ENCODE results near the gene CAMKV. TPM values are rescaled to one million over a fixed set of nuclear protein-coding genes. Genes with fewer than 3 reads are reported as not detected.

CAMKV gene
- total and polyA plus RNA-seq, 2 donors from 2014 or later: 0.16 TPM; not detected in 1

GRCh38 chr3:49867871-49868321, 1.8 kb downstream of the CAMKV start:
- FAIRE-seq: no peak
- intact Hi-C loops (cut with DNase I): no loop called here
- Histone ChIP-seq H3K27ac (ENCODE audit: low read depth in 2 of 2, low read length in 2 of 2) (no peak overlapping the region), H3K36me3 (ENCODE audit: control insufficient read depth in 2 of 3, insufficient read depth in 3 of 3, low read length in 3 of 3) (no peaks in the 10 kb centered on the region), H3K4me3 (ENCODE audit: low read length in 3 of 3) (no peak overlapping the region), H3K4me1 (ENCODE audit: control insufficient read depth in 2 of 3, insufficient read depth in 2 of 3, low read depth in 1 of 3, low read length in 3 of 3) (no peaks in the 10 kb centered on the region), H3K9me3 (ENCODE audit: control insufficient read depth in 2 of 3, insufficient read depth in 1 of 3, low read length in 3 of 3) (no peaks in the 10 kb centered on the region), H3K27me3 (ENCODE audit: control insufficient read depth, insufficient read depth, low read length) (peaks cover 7% of the 10 kb centered on the region), H3K9ac (ENCODE audit: low read length in 3 of 3) (no peak overlapping the region)
- TF ChIP-seq, protein P1, sequence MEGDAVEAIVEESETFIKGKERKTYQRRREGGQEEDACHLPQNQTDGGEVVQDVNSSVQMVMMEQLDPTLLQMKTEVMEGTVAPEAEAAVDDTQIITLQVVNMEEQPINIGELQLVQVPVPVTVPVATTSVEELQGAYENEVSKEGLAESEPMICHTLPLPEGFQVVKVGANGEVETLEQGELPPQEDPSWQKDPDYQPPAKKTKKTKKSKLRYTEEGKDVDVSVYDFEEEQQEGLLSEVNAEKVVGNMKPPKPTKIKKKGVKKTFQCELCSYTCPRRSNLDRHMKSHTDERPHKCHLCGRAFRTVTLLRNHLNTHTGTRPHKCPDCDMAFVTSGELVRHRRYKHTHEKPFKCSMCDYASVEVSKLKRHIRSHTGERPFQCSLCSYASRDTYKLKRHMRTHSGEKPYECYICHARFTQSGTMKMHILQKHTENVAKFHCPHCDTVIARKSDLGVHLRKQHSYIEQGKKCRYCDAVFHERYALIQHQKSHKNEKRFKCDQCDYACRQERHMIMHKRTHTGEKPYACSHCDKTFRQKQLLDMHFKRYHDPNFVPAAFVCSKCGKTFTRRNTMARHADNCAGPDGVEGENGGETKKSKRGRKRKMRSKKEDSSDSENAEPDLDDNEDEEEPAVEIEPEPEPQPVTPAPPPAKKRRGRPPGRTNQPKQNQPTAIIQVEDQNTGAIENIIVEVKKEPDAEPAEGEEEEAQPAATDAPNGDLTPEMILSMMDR (IDR thresholded peaks at IDR 0.05; ENCODE audit: borderline replicate concordance, extremely low read depth, insufficient read depth): no peak
- peak in 4 of 5 donors; percentile 28 to 82 (median 68) for DNase-seq

DNA sequence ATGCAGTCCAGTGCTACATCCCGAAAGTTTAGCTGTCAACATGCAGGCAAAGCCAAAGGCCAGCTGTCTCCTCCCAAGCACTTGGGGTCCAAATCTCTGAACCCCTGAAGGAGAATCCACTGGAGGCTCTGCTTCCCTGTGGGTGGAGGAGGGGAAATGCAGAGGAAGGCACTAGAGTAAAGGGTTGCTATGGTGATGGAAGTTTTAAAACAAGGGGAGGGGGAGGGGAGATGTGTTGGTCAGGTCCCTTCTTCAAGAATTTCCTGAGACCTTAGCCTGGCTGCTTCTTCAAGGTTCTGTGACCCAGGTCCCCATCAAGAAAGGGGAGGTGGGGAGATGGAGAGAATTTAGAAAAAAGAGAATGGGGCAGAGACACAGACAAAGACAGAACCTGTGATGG, 2.3 kb downstream of the CAMKV start:
- FAIRE-seq (no peak), DNase-seq (no peak)
- Histone ChIP-seq H3K4me3 (ENCODE audit: low read length in 3 of 3) (no peak overlapping the region), H3K27me3 (ENCODE audit: control insufficient read depth, insufficient read depth, low read length) (peaks cover 7% of the 10 kb centered on the region), H3K27ac (ENCODE audit: low read depth in 2 of 2, low read length in 2 of 2) (no peak overlapping the region), H3K9ac (ENCODE audit: low read length in 3 of 3) (no peak overlapping the region), H3K9me3 (ENCODE audit: control insufficient read depth in 2 of 3, insufficient read depth in 1 of 3, low read length in 3 of 3) (no peaks in the 10 kb centered on the region), H3K4me1 (ENCODE audit: control insufficient read depth in 2 of 3, insufficient read depth in 2 of 3, low read depth in 1 of 3, low read length in 3 of 3) (no peaks in the 10 kb centered on the region), H3K36me3 (ENCODE audit: control insufficient read depth in 2 of 3, insufficient read depth in 3 of 3, low read length in 3 of 3) (no peaks in the 10 kb centered on the region)
- intact Hi-C loops (cut with DNase I): no loop called here
- TF ChIP-seq, protein P1 (IDR thresholded peaks at IDR 0.05; ENCODE audit: borderline replicate concordance, extremely low read depth, insufficient read depth): no peak

- Histone ChIP-seq H3K36me3 (ENCODE audit: control insufficient read depth in 2 of 3, insufficient read depth in 3 of 3, low read length in 3 of 3) (no peaks in the 10 kb centered on the region), H3K27me3 (ENCODE audit: control insufficient read depth, insufficient read depth, low read length) (peaks cover 6% of the 10 kb centered on the region), H3K27ac (ENCODE audit: low read depth in 2 of 2, low read length in 2 of 2) (no peak overlapping the region), H3K4me1 (ENCODE audit: control insufficient read depth in 2 of 3, insufficient read depth in 2 of 3, low read depth in 1 of 3, low read length in 3 of 3) (no peaks in the 10 kb centered on the region), H3K9me3 (ENCODE audit: control insufficient read depth in 2 of 3, insufficient read depth in 1 of 3, low read length in 3 of 3) (no peaks in the 10 kb centered on the region), H3K9ac (ENCODE audit: low read length in 3 of 3) (no peak overlapping the region), H3K4me3 (ENCODE audit: low read length in 3 of 3) (no peak overlapping the region)
- FAIRE-seq: no peak
- TF ChIP-seq, protein P1 (IDR thresholded peaks at IDR 0.05; ENCODE audit: borderline replicate concordance, extremely low read depth, insufficient read depth): no peak
- DNase-seq: no peak
- intact Hi-C loops (cut with DNase I): no loop called here
These were observed 4.4 kb downstream of the CAMKV start for GRCh38 chr3:49865198-49865784.

GRCh38 chr3:49864505-49864904, 5.2 kb downstream of the CAMKV start:
- TF ChIP-seq, protein P1 (IDR thresholded peaks at IDR 0.05; ENCODE audit: borderline replicate concordance, extremely low read depth, insufficient read depth): no peak
- Histone ChIP-seq H3K9me3 (ENCODE audit: control insufficient read depth in 2 of 3, insufficient read depth in 1 of 3, low read length in 3 of 3) (no peaks in the 10 kb centered on the region), H3K9ac (ENCODE audit: low read length in 3 of 3) (no peak overlapping the region), H3K36me3 (ENCODE audit: control insufficient read depth in 2 of 3, insufficient read depth in 3 of 3, low read length in 3 of 3) (no peaks in the 10 kb centered on the region), H3K4me3 (ENCODE audit: low read length in 3 of 3) (no peak overlapping the region), H3K4me1 (ENCODE audit: control insufficient read depth in 2 of 3, insufficient read depth in 2 of 3, low read depth in 1 of 3, low read length in 3 of 3) (no peaks in the 10 kb centered on the region), H3K27me3 (ENCODE audit: control insufficient read depth, insufficient read depth, low read length) (peaks cover 3% of the 10 kb centered on the region), H3K27ac (ENCODE audit: low read depth in 2 of 2, low read length in 2 of 2) (no peak overlapping the region)
- FAIRE-seq (no peak), DNase-seq (no peak)
- intact Hi-C loops (cut with DNase I): no loop called here

Data from kidney (tissue), 14 donors.